CD4-positive, alpha-beta T cell treated with Interleukin-15 for 4 hours (primary cell): ENCODE data around the gene ZNF124.
"Not testable (repeated sequence)": the region's sequence is repeated elsewhere in the genome, so short reads cannot be mapped to it uniquely, and the experiment has no call there.

ENCODE experiments used
- DNase-seq: peaks from one replicate; pipeline ENCODE4 v3.0.0-alpha.2; 2020; ENCODE audit warnings: low spot score

ZNF124 gene

GRCh38 chr1:247172996-247173395 is 1.2 kb upstream of the ZNF124 start:
- DNase-seq, result no peak

- not testable (repeated sequence) for DNase-seq
Observed at GRCh38 chr1:247171443-247171842, 377 bp downstream of the ZNF124 start.

GRCh38 chr1:247165674-247166073 is 6.1 kb downstream of the ZNF124 start:
- no peak for DNase-seq

- no peak for DNase-seq
Observed at GRCh38 chr1:247164694-247165093, 7.1 kb downstream of the ZNF124 start.

GRCh38 chr1:247156787-247157232 is 15.0 kb downstream of the ZNF124 start:
- no peak for DNase-seq

GRCh38 chr1:247147781-247148180 is 24.0 kb downstream of the ZNF124 start:
- DNase-seq, result no peak

GRCh38 chr1:247147120-247147519 is 24.7 kb downstream of the ZNF124 start:
- DNase-seq, result not testable (repeated sequence)

GRCh38 chr1:247146671-247147070 is 25.1 kb downstream of the ZNF124 start:
- DNase-seq, result no peak

GRCh38 chr1:247145279-247145678 is 26.5 kb downstream of the ZNF124 start:
- no peak for DNase-seq

GRCh38 chr1:247139557-247139956 is 32.3 kb downstream of the ZNF124 start:
- not testable (repeated sequence) for DNase-seq

- no peak for DNase-seq
Observed at GRCh38 chr1:247131236-247131635, 40.6 kb downstream of the ZNF124 start.

GRCh38 chr1:247127519-247128282 is 44.1 kb downstream of the ZNF124 start:
- DNase-seq, result not testable (repeated sequence)

GRCh38 chr1:247126601-247127000 is 45.2 kb downstream of the ZNF124 start:
- not testable (repeated sequence) for DNase-seq

GRCh38 chr1:247126166-247126565 is 45.7 kb downstream of the ZNF124 start:
- not testable (repeated sequence) for DNase-seq

GRCh38 chr1:247121382-247121781 is 50.4 kb downstream of the ZNF124 start:
- DNase-seq, result no peak

GRCh38 chr1:247120408-247120668 is 51.5 kb downstream of the ZNF124 start:
- not testable (repeated sequence) for DNase-seq

- DNase-seq, result no peak
Observed at GRCh38 chr1:247119600-247120407, 52.0 kb downstream of the ZNF124 start.

- no peak for DNase-seq
Observed at GRCh38 chr1:247118946-247119446, 52.8 kb downstream of the ZNF124 start.

- DNase-seq, result no peak
Observed at GRCh38 chr1:247115545-247115944, 56.3 kb downstream of the ZNF124 start.

- DNase-seq, result no peak
Observed at GRCh38 chr1:247115141-247115510, 56.7 kb downstream of the ZNF124 start.

- no peak for DNase-seq
Observed at GRCh38 chr1:247114351-247115140, 57.3 kb downstream of the ZNF124 start.

GRCh38 chr1:247113733-247114271 is 58.0 kb downstream of the ZNF124 start:
- no peak for DNase-seq
